ENCODE data around the gene ABCD1. TPM values are rescaled to one million over a fixed set of nuclear protein-coding genes. Genes with fewer than 3 reads are reported as not detected.

The ABCD1 gene
- total RNA-seq, 2 experiments from 2014 or later, result 4.1 to 4.3 TPM

DNA sequence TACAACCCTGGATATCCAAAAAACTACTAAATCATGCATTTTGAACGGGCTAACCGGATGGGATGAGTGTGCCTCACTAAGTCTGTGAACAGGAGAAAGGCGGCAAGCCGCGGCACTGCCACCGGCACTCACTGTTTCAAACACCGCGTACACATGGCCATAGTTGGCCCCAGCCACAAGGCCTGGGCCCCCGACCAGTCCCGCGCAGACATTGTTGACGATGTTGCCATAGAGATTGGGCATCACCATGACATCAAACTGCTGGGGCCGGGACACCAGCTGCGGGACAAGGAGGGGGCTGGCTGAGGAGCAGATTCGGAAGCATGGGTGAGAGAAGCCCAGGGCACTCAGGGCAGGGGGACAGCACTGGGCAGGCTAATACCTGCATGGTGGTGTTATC, 62.0 kb downstream of the ABCD1 start:
- Mint-ChIP-seq H3K27me3 (no peaks in the 10 kb centered on the region), H3K4me1 (no peaks in the 10 kb centered on the region), H3K27ac (no peak overlapping the region), H3K9me3 (no peaks in the 10 kb centered on the region), H3K36me3 (peaks cover 2% of the 10 kb centered on the region), H3K4me3 (no peak overlapping the region)
- DNase-seq, result no peak

DNA sequence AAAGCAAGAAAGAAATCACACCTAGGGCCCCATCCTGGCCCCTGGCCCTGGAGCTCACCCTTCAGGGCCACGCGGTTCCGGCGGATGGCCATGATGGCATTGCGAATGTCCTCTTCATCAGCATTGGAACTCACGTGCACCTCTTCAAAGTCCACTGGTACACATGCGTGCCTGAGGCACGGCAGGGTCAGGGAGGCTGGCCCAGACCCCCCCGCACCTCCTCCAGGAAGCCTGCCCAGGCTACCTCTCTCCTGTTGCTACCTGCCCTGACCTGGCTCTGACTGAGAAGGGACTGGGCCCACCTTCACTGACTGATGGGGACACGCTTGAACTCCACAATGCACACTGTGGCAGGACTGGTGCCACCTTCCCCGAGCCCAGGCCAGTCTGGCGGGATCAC, 65.0 kb downstream of the ABCD1 start:
- H3K4me1 Mint-ChIP-seq, result peaks cover 6% of the 10 kb centered on the region
- DNase-seq, result no peak
- no peak overlapping the region for H3K27ac Mint-ChIP-seq
- H3K27me3 Mint-ChIP-seq, result no peaks in the 10 kb centered on the region
- no peaks in the 10 kb centered on the region for H3K9me3 Mint-ChIP-seq
- H3K36me3 Mint-ChIP-seq, result peaks cover 6% of the 10 kb centered on the region
- no peak overlapping the region for H3K4me3 Mint-ChIP-seq

DNA sequence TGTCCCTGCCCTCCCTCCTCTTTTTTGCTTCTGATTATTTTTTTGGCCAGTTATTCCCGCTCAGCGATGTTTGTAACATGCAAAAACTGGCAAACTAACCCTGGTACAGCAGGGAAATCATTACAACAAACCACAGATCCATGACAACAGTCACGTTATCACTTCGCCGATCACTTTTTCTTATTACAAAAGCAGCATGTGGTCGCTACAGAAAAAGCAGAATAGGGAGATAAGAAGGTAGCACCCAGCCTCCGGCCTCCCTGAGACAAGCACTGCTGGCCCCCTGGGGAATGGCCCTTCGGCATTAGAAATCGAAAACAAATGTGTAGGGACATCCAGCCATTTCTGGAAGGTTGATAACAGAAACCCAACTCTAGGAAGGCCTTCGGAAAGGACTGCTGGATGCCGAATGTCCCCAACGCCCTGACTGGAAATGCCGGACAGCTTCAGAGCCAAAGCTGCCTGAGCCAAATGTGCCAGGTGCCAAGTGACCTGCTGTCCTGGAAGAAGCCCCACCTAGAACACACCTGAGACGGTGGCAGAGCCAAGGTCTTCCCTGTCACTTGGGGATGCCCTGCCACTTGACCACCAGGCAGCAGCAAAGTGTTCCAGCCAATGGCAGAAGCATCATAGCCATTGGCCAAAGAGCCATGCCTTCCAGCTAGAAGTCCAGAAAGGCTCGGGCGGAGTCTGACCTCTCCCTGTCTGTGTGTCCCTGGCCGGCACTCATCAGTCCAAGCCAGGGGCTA, 66.6 kb downstream of the ABCD1 start:
- Mint-ChIP-seq H3K36me3 (peaks cover 14% of the 10 kb centered on the region), H3K27ac (no peak overlapping the region)

DNA sequence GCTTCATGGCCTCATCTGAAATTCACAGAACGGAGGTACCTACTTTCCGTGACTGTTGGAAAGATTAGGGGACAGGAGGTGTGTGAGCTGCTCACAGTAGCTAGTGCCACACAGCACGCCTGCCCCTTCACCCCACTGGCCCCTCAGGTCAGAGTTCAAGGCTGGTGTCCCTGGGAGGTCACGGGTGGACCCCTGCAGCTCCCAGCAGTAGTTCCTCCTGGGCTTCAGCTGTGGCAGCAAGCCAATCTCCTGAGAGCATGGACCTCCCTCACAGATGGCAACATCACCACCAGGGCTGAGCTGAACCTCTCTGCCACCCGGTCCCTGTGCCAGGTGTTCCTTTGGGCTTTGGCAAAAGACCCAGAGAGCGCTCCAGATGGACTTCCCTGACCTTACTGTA, 67.7 kb downstream of the ABCD1 start:
- peaks cover 9% of the 10 kb centered on the region for H3K4me1 Mint-ChIP-seq
- no peaks in the 10 kb centered on the region for H3K9me3 Mint-ChIP-seq
- DNase-seq, result no peak
- no peaks in the 10 kb centered on the region for H3K27me3 Mint-ChIP-seq
- H3K36me3 Mint-ChIP-seq, result peaks cover 20% of the 10 kb centered on the region
- peak overlapping the region; percentile 98 for H3K4me3 Mint-ChIP-seq
- H3K27ac Mint-ChIP-seq, result no peak overlapping the region

More for the DNA sequence above, 66.6 kb downstream of the ABCD1 start:
- Mint-ChIP-seq H3K9me3 (no peaks in the 10 kb centered on the region), H3K4me1 (peaks cover 8% of the 10 kb centered on the region), H3K27me3 (no peaks in the 10 kb centered on the region), H3K4me3 (no peak overlapping the region)
- DNase-seq, result no peak

DNA sequence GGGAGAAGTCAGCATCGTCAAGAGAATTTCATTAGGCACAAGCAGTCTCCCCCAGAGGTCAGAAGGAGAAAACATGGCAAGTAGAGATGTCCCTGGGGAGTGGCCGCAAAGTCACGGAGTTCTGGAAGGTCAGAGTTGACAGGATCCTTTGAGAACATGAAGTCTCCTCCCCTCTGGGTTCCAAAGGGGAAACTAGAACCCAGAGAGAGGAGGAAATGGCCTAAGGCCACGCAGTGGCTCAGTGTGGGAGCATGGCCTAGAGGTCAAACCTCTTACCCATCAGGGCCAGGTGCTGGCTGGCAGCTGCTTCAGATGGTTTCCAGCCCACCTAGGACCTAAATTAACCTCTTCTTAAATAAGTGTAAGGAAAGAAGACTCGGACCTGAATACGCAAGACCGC, 68.6 kb downstream of the ABCD1 start:
- no peak for DNase-seq
- Mint-ChIP-seq H3K27me3 (no peaks in the 10 kb centered on the region), H3K27ac (peak overlapping the region; percentile 88), H3K9me3 (no peaks in the 10 kb centered on the region), H3K4me3 (peak overlapping the region; percentile 98), H3K4me1 (peaks cover 9% of the 10 kb centered on the region), H3K36me3 (peaks cover 20% of the 10 kb centered on the region)

Other genes starting within 250 kb of the ABCD1 start
- gene BGN, start 229.9 kb upstream of the ABCD1 start, total RNA-seq, result not detected
- not detected for gene ATP2B3, start 207.2 kb upstream of the ABCD1 start, total RNA-seq
- gene CCNQ, start 125.7 kb upstream of the ABCD1 start, total RNA-seq, result 10 to 100 TPM; 24.8 to 25.5 TPM
- gene DUSP9, start 77.7 kb upstream of the ABCD1 start, total RNA-seq, result under 1 TPM; 0.08 to 0.23 TPM
- gene PNCK, start 51.0 kb upstream of the ABCD1 start, total RNA-seq, result 1 to 10 TPM; 1.0 to 1.2 TPM
- gene SLC6A8, start 36.9 kb upstream of the ABCD1 start, total RNA-seq, result under 1 TPM; 0.68 to 0.70 TPM
- gene BCAP31, start 469 bp upstream of the ABCD1 start, total RNA-seq, result 100 to 1,000 TPM; 103 to 109 TPM
- 1 to 10 TPM; 2.8 to 4.2 TPM for gene PLXNB3, start 39.4 kb downstream of the ABCD1 start, total RNA-seq
- not detected for gene SRPK3, start 56.2 kb downstream of the ABCD1 start, total RNA-seq
- 10 to 100 TPM; 55.9 to 58.1 TPM for gene IDH3G, start 69.5 kb downstream of the ABCD1 start, total RNA-seq
- 100 to 1,000 TPM; 133 to 145 TPM for gene SSR4, start 69.8 kb downstream of the ABCD1 start, total RNA-seq
- gene PDZD4, start 105.7 kb downstream of the ABCD1 start, total RNA-seq, result under 1 TPM; 0.38 to 0.70 TPM
- gene L1CAM, start 161.3 kb downstream of the ABCD1 start, total RNA-seq, result under 1 TPM; 0.16 to 0.29 TPM
- gene AVPR2, start 179.8 kb downstream of the ABCD1 start, total RNA-seq, result not detected
- gene ARHGAP4, start 201.4 kb downstream of the ABCD1 start, total RNA-seq, result 100 to 1,000 TPM; 112 to 123 TPM
- gene NAA10, start 210.2 kb downstream of the ABCD1 start, total RNA-seq, result 100 to 1,000 TPM; 150 to 153 TPM
- 10 to 100 TPM; 15.2 to 15.7 TPM for gene RENBP, start 219.8 kb downstream of the ABCD1 start, total RNA-seq
- gene HCFC1, start 247.0 kb downstream of the ABCD1 start, total RNA-seq, result 100 to 1,000 TPM; 140 to 142 TPM
- 1 to 10 TPM; 3.4 to 6.2 TPM for gene TMEM187, start 247.9 kb downstream of the ABCD1 start, total RNA-seq

Measured in activated naive CD8-positive, alpha-beta T cell treated with anti-CD3 and anti-CD28 coated beads for 36 hours (primary cell).